SK-N-SH (cell line): ENCODE measurements around the gene MAST1. TPM values are rescaled to one million over a fixed set of nuclear protein-coding genes. Genes with fewer than 3 reads are reported as not detected.
A peak's percentile ranks its signal among the peaks of the same experiment; 100 is the strongest.

Experiments used
- CTCF ChIA-PET: fragments of 300-600, 350-600 bp; formaldehyde crosslinking; extraction: SDS; loops from one replicate; lab custom pipeline; 2021; lab: Yijun Ruan, JAX
- POLR2A ChIA-PET: fragments of 350-600 bp; sonication (Branson Sonifier 250); formaldehyde crosslinking; extraction: SDS; loops from one replicate; lab custom pipeline; 2020; ENCODE audit warnings: antibody characterized with exemption, inconsistent platforms; lab: Yijun Ruan, JAX
- DNase-seq: peaks from one replicate; pipeline ENCODE4 v3.0.0; 2012
- H2AFZ ChIP-seq: fragments of 200-600 bp; sonication (generic); 2 replicates; pipeline ENCODE4 v1.8.1; 2016; ENCODE audit warnings: antibody characterized with exemption, mild to moderate bottlenecking, low read depth
- H3F3A ChIP-seq: fragments of 200-600 bp; sonication (generic); replicated peaks from 2 replicates; pipeline ENCODE3; 2016; ENCODE audit warnings: antibody characterized with exemption, mild to moderate bottlenecking; ENCODE audit not compliant: insufficient read depth
- H3K27ac ChIP-seq, 2 experiments: fragments of 200-500 bp in 1 of 2; fragments of 200-600 bp in 1 of 2; sonication (Bioruptor generic) in 1 of 2; sonication (generic), shearing (Covaris generic) in 1 of 2; 2 replicates each; pipeline versions ENCODE4 v1.5.1 to v1.6.1; 2014 to 2016; ENCODE audit warnings: low read depth in 2 of 2, inconsistent platforms in 1 of 2, low read length in 1 of 2, mild to moderate bottlenecking in 1 of 2, mixed read lengths in 1 of 2
- H3K27me3 ChIP-seq: fragments of 200-600 bp; sonication (generic), shearing (Covaris generic); 2 replicates; pipeline ENCODE4 v1.6.1; 2016; ENCODE audit warnings: mixed run types; ENCODE audit not compliant: insufficient read depth
- H3K36me3 ChIP-seq, 2 experiments: fragments of 200-500 bp in 1 of 2; fragments of 200-600 bp in 1 of 2; sonication (Bioruptor generic) in 1 of 2; sonication (generic) in 1 of 2; replicated peaks in 1 of 2; 2 replicates each; pipeline versions ENCODE3 to v1.5.1; 2014 to 2016; ENCODE audit warnings: low read length in 1 of 2, mild to moderate bottlenecking in 1 of 2; ENCODE audit not compliant: insufficient read depth in 2 of 2, control insufficient read depth in 1 of 2
- H3K4me1 ChIP-seq, 2 experiments: fragments of 200-500 bp in 1 of 2; fragments of 200-600 bp in 1 of 2; sonication (Bioruptor generic) in 1 of 2; sonication (generic), shearing (Covaris generic) in 1 of 2; 2 replicates each; pipeline versions ENCODE4 v1.5.1 to v1.6.1; 2014 to 2016; ENCODE audit warnings: low read depth in 1 of 2, low read length in 1 of 2, mixed run types in 1 of 2; ENCODE audit not compliant: insufficient read depth in 2 of 2, control insufficient read depth in 1 of 2
- H3K4me2 ChIP-seq: fragments of 200-600 bp; sonication (generic), shearing (Covaris generic); 2 replicates; pipeline ENCODE4 v1.6.1; 2017; ENCODE audit warnings: mixed run types
- H3K4me3 ChIP-seq, 2 experiments: fragments of 200-500 bp in 1 of 2; fragments of 200-600 bp in 1 of 2; sonication (Bioruptor generic) in 1 of 2; sonication (generic), shearing (Covaris generic) in 1 of 2; 2 replicates each; pipeline versions ENCODE4 v1.5.1 to v1.8.1; 2014 to 2016; ENCODE audit warnings: low read depth in 2 of 2, inconsistent platforms in 1 of 2, low read length in 1 of 2, mild to moderate bottlenecking in 1 of 2, mixed read lengths in 1 of 2, moderate library complexity in 1 of 2
- H3K79me2 ChIP-seq: fragments of 200-600 bp; sonication (generic); 2 replicates; pipeline ENCODE4 v1.8.1; 2017; ENCODE audit warnings: mild to moderate bottlenecking; ENCODE audit not compliant: insufficient read depth
- H3K9ac ChIP-seq: fragments of 200-600 bp; sonication (generic); 2 replicates; pipeline ENCODE4 v1.6.1; 2017; ENCODE audit warnings: mixed run types
- H3K9me2 ChIP-seq: fragments of 200-600 bp; sonication (generic); 2 replicates; pipeline ENCODE4 v1.6.1; 2017; ENCODE audit warnings: mixed run types
- H3K9me3 ChIP-seq: fragments of 200-600 bp; sonication (generic); 2 replicates; pipeline ENCODE4 v1.6.1; 2017; ENCODE audit warnings: mixed run types, mild to moderate bottlenecking, moderate library complexity
- H4K20me1 ChIP-seq: fragments of 200-600 bp; sonication (generic); 2 replicates; pipeline ENCODE4 v1.6.1; 2017; ENCODE audit warnings: mild to moderate bottlenecking, mixed run types; ENCODE audit not compliant: insufficient read depth
- CHD2 ChIP-seq: fragments of 150-350 bp; IDR thresholded peaks from 2 replicates; pipeline ENCODE4 v1.6.1; 2018; ENCODE audit warnings: low read length; ENCODE audit not compliant: partially characterized antibody
- FOXM1 ChIP-seq: IDR thresholded peaks from 2 replicates; pipeline ENCODE4 v1.4.0; 2012; ENCODE audit warnings: low read depth, mild to moderate bottlenecking
- JUND ChIP-seq: IDR thresholded peaks from 2 replicates; pipeline ENCODE4 v1.4.0; 2012
- MEF2A ChIP-seq: IDR thresholded peaks from 2 replicates; pipeline ENCODE4 v1.4.0; 2012; ENCODE audit warnings: low read depth, borderline replicate concordance
- NFIC ChIP-seq: IDR thresholded peaks from 2 replicates; pipeline ENCODE4 v1.4.0; 2012; ENCODE audit warnings: borderline replicate concordance
- POLR2AphosphoS5 ChIP-seq: IDR thresholded peaks from 2 replicates; pipeline ENCODE4 v1.6.1; 2012; ENCODE audit warnings: low read depth, low read length
- RAD21 ChIP-seq: IDR thresholded peaks from 2 replicates; pipeline ENCODE4 v1.6.1; 2012; ENCODE audit warnings: mild to moderate bottlenecking, low read length
- RXRA ChIP-seq: IDR thresholded peaks from 2 replicates; pipeline ENCODE4 v1.4.0; 2012; ENCODE audit warnings: low read depth, mild to moderate bottlenecking, borderline replicate concordance
- SMC3 ChIP-seq: IDR thresholded peaks from 2 replicates; pipeline ENCODE4 v1.6.1; 2012; ENCODE audit warnings: low read depth, low read length, improper control_type of control experiment
- TCF12 ChIP-seq: IDR thresholded peaks from 2 replicates; pipeline ENCODE4 v1.4.0; 2012
- WGBS: methylation state at CpG from one replicate; pipeline ENCODE4 v1.1.6; 2017; ENCODE audit warnings: low lambda C conversion rate; 5-methylcytosine and 5-hydroxymethylcytosine counted together
- polyA plus RNA-seq, 3 experiments: library from polyadenylated mRNA; depleted of rRNA; stranded (reverse); fragments of >200 nt; gene quantifications; 2 replicates each; pipeline ENCODE4 v1.2.3, GENCODE V29; 2012
- TF ChIP-seq, protein P1 (sequence below): fragments of 200-600 bp; sonication (generic); IDR thresholded peaks from 2 replicates; pipeline ENCODE4 v1.6.1; 2017; ENCODE audit warnings: antibody characterized with exemption, mild to moderate bottlenecking, moderate library complexity
- TF ChIP-seq, protein P2 (sequence below): fragments of 150-350 bp; IDR thresholded peaks from 2 replicates; pipeline ENCODE4 v1.6.1; 2016; ENCODE audit warnings: mild to moderate bottlenecking, low read depth, low read length

Gene MAST1
- polyA plus RNA-seq, 1 of the 3 experiments (the other 2 are of a cell fraction) = 9.7 TPM

GRCh38 chr19:12884926-12885748 lies 46.8 kb downstream of the MAST1 start:
- POLR2A ChIA-PET = interaction anchor here (0.8 kb wide), 1 partner anchor 28 kb away, joined by 5 read pairs; no protein-coding TSS in a partner anchor
- no peak overlapping the region for H2AFZ ChIP-seq
- 33% methylated on average over 12 of the region's 73 CpGs for WGBS

GRCh38 chr19:12885749-12886650 lies 47.7 kb downstream of the MAST1 start:
- H3K4me1 ChIP-seq = peaks cover 0 to 5% of the 10 kb centered on the region in 2 experiments; a peak in 1 of 4 replicates
- no peaks in the 10 kb centered on the region for H4K20me1 ChIP-seq
- H3K4me2 ChIP-seq = 0 out of 2 replicates have a peak overlapping the region, but pooled peaks have one; percentile 19
- H2AFZ ChIP-seq = no peak overlapping the region
- H3K4me3 ChIP-seq = no peak overlapping the region; a peak in 1 of 4 replicates
- DNase-seq = peak; percentile 62
- H3K9ac ChIP-seq = no peak overlapping the region
- WGBS = 46% methylated on average over 8 of the region's 53 CpGs
- no peak overlapping the region for H3K27ac ChIP-seq
- H3K9me3 ChIP-seq = no peaks in the 10 kb centered on the region
- no peaks in the 10 kb centered on the region for H3K79me2 ChIP-seq
- TF ChIP-seq FOXM1 (no peak), SMC3 (no peak), TCF12 (no peak), RXRA (no peak), CHD2 (no peak), MEF2A (no peak), RAD21 (no peak)
- TF ChIP-seq, protein P1, sequence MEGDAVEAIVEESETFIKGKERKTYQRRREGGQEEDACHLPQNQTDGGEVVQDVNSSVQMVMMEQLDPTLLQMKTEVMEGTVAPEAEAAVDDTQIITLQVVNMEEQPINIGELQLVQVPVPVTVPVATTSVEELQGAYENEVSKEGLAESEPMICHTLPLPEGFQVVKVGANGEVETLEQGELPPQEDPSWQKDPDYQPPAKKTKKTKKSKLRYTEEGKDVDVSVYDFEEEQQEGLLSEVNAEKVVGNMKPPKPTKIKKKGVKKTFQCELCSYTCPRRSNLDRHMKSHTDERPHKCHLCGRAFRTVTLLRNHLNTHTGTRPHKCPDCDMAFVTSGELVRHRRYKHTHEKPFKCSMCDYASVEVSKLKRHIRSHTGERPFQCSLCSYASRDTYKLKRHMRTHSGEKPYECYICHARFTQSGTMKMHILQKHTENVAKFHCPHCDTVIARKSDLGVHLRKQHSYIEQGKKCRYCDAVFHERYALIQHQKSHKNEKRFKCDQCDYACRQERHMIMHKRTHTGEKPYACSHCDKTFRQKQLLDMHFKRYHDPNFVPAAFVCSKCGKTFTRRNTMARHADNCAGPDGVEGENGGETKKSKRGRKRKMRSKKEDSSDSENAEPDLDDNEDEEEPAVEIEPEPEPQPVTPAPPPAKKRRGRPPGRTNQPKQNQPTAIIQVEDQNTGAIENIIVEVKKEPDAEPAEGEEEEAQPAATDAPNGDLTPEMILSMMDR = no peak
- peaks cover 11% of the 10 kb centered on the region; the same call in 1 of the 2 replicates for H3K27me3 ChIP-seq
- H3K9me2 ChIP-seq = no peaks in the 10 kb centered on the region
- ChIA-PET CTCF (interaction anchor here (0.7 to 5.4 kb wide), 14 partner anchors 13 to 128 kb away, joined by 3 to 28 read pairs (median 4); no protein-coding TSS in a partner anchor), POLR2A (interaction anchor here (0.6 to 1.1 kb wide), 3 partner anchors 16 to 52 kb away, joined by 3 to 5 read pairs (median 3); partner anchors contain the start of gene CALR)
- H3F3A ChIP-seq = peaks cover 6% of the 10 kb centered on the region
- no peaks in the 10 kb centered on the region for H3K36me3 ChIP-seq

More at GRCh38 chr19:12884926-12885748, 46.8 kb downstream of the MAST1 start:
- CTCF ChIA-PET = interaction anchor here (0.6 to 5.4 kb wide), 20 partner anchors 9 to 127 kb away, joined by 3 to 28 read pairs (median 4); no protein-coding TSS in a partner anchor
- Histone ChIP-seq H3F3A (peaks cover 6% of the 10 kb centered on the region), H3K79me2 (no peaks in the 10 kb centered on the region), H4K20me1 (no peaks in the 10 kb centered on the region), H3K27me3 (peaks cover 11% of the 10 kb centered on the region; the same call in 1 of the 2 replicates), H3K4me1 (peaks cover 0 to 9% of the 10 kb centered on the region in 2 experiments; a peak in 1 of 4 replicates), H3K9ac (no peak overlapping the region), H3K27ac (no peak overlapping the region), H3K36me3 (no peaks in the 10 kb centered on the region), H3K4me2 (0 out of 2 replicates have a peak overlapping the region, but pooled peaks have one; percentile 19), H3K4me3 (peak overlapping the region in 1 of 2 experiments; percentile 25; a peak in 3 of 4 replicates), H3K9me3 (no peaks in the 10 kb centered on the region), H3K9me2 (no peaks in the 10 kb centered on the region)
- no peak for TF ChIP-seq MEF2A
- TF ChIP-seq NFIC = no peak
- TF ChIP-seq JUND = no peak
- TF ChIP-seq, protein P1 = peak; percentile 49
- TF ChIP-seq, protein P2, sequence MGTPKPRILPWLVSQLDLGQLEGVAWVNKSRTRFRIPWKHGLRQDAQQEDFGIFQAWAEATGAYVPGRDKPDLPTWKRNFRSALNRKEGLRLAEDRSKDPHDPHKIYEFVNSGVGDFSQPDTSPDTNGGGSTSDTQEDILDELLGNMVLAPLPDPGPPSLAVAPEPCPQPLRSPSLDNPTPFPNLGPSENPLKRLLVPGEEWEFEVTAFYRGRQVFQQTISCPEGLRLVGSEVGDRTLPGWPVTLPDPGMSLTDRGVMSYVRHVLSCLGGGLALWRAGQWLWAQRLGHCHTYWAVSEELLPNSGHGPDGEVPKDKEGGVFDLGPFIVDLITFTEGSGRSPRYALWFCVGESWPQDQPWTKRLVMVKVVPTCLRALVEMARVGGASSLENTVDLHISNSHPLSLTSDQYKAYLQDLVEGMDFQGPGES = no peak
- TF ChIP-seq RAD21 = peak; percentile 52
- TF ChIP-seq RXRA = no peak
- TF ChIP-seq POLR2AphosphoS5 = no peak
- DNase-seq = peak; percentile 86
